ENCODE data around the gene IMMP2L. TPM values are rescaled to one million over a fixed set of nuclear protein-coding genes. Genes with fewer than 3 reads are reported as not detected.

Gene IMMP2L
- total RNA-seq, 3 donors from 2014 or later (not counting 1 experiment from before 2014, with no cell fraction given), result 6.9 to 9.2 (median 8.7) TPM

- ATAC-seq, result no peak
- Histone ChIP-seq H3K4me1 (ENCODE audit: control insufficient read depth, insufficient read depth, low read length) (no peaks in the 10 kb centered on the region), H3K9me3 (ENCODE audit: control insufficient read depth, insufficient read depth, low read length) (no peaks in the 10 kb centered on the region), H3K4me3 (ENCODE audit: low read length) (no peak overlapping the region), H3K27me3 (ENCODE audit: control insufficient read depth, insufficient read depth, low read length) (no peaks in the 10 kb centered on the region), H3K27ac (ENCODE audit: low read length) (no peak overlapping the region), H3K36me3 (ENCODE audit: control insufficient read depth, insufficient read depth, low read length) (no peaks in the 10 kb centered on the region)
- Mint-ChIP-seq H3K4me1 (no peaks in the 10 kb centered on the region), H3K36me3 (no peaks in the 10 kb centered on the region), H3K27me3 (ENCODE audit: low read depth in 2 of 2) (no peaks in the 10 kb centered on the region), H3K4me3 (no peak overlapping the region), H3K9me3 (peaks cover 3 to 5% of the 10 kb centered on the region in 2 donors), H3K27ac (no peak overlapping the region)
- intact Hi-C loops (cut with micrococcal nuclease), result no loop called here
- TF ChIP-seq CTCF (IDR thresholded peaks at IDR 0.05), result no peak
- DNase-seq, result no peak
- whole genome bisulfite sequencing (ENCODE audit: insufficient coverage), result 96% methylated on average over 5 of the region's 6 CpGs
Observed at GRCh38 chr7:111364413-111364812, 197.9 kb downstream of the IMMP2L start.

GRCh38 chr7:111363099-111363498, 199.2 kb downstream of the IMMP2L start:
- no peaks in the 10 kb centered on the region for H3K36me3 Mint-ChIP-seq
- Histone ChIP-seq H3K27me3 (ENCODE audit: control insufficient read depth, insufficient read depth, low read length) (no peaks in the 10 kb centered on the region), H3K4me3 (ENCODE audit: low read length) (no peak overlapping the region), H3K4me1 (ENCODE audit: control insufficient read depth, insufficient read depth, low read length) (no peaks in the 10 kb centered on the region), H3K9me3 (ENCODE audit: control insufficient read depth, insufficient read depth, low read length) (no peaks in the 10 kb centered on the region), H3K27ac (ENCODE audit: low read length) (no peak overlapping the region), H3K36me3 (ENCODE audit: control insufficient read depth, insufficient read depth, low read length) (no peaks in the 10 kb centered on the region)
- H3K9me3 Mint-ChIP-seq, result peaks cover 6% of the 10 kb centered on the region in 2 donors
- peaks cover 0 to 2% of the 10 kb centered on the region in 2 donors for H3K4me1 Mint-ChIP-seq
- no CpG with 5 or more reads among the region's 1 CpG for WGBS (ENCODE audit: insufficient coverage)
- ATAC-seq, result no peak
- TF ChIP-seq CTCF (IDR thresholded peaks at IDR 0.05), result no peak
- H3K27ac Mint-ChIP-seq, result no peak overlapping the region
- no peak overlapping the region for H3K4me3 Mint-ChIP-seq
- no peaks in the 10 kb centered on the region for H3K27me3 Mint-ChIP-seq (ENCODE audit: low read depth in 2 of 2)
- no peak for DNase-seq
- intact Hi-C loops (cut with micrococcal nuclease), result no loop called here

- TF ChIP-seq CTCF (IDR thresholded peaks at IDR 0.05), result no peak
- ATAC-seq, result no peak
Observed at GRCh38 chr7:111362506-111363054, 199.7 kb downstream of the IMMP2L start.

GRCh38 chr7:111358915-111359314, 203.4 kb downstream of the IMMP2L start:
- Histone ChIP-seq H3K36me3 (ENCODE audit: control insufficient read depth, insufficient read depth, low read length) (no peaks in the 10 kb centered on the region), H3K9me3 (ENCODE audit: control insufficient read depth, insufficient read depth, low read length) (no peaks in the 10 kb centered on the region), H3K4me1 (ENCODE audit: control insufficient read depth, insufficient read depth, low read length) (no peaks in the 10 kb centered on the region), H3K4me3 (ENCODE audit: low read length) (no peak overlapping the region), H3K27ac (ENCODE audit: low read length) (no peak overlapping the region), H3K27me3 (ENCODE audit: control insufficient read depth, insufficient read depth, low read length) (no peaks in the 10 kb centered on the region)
- Mint-ChIP-seq H3K27ac (no peak overlapping the region), H3K9me3 (peaks cover 4 to 8% of the 10 kb centered on the region in 2 donors), H3K36me3 (no peaks in the 10 kb centered on the region), H3K27me3 (ENCODE audit: low read depth in 2 of 2) (no peaks in the 10 kb centered on the region), H3K4me1 (peaks cover 0 to 6% of the 10 kb centered on the region in 2 donors), H3K4me3 (no peak overlapping the region)
- WGBS (ENCODE audit: insufficient coverage), result 91% methylated on average over 4 of the region's 4 CpGs
- DNase-seq (no peak), ATAC-seq (no peak)
- TF ChIP-seq CTCF (IDR thresholded peaks at IDR 0.05), result no peak
- intact Hi-C loops (cut with micrococcal nuclease), result no loop called here

More at GRCh38 chr7:111362506-111363054, 199.7 kb downstream of the IMMP2L start:
- Histone ChIP-seq H3K9me3 (ENCODE audit: control insufficient read depth, insufficient read depth, low read length) (no peaks in the 10 kb centered on the region), H3K27me3 (ENCODE audit: control insufficient read depth, insufficient read depth, low read length) (no peaks in the 10 kb centered on the region), H3K4me3 (ENCODE audit: low read length) (no peak overlapping the region), H3K36me3 (ENCODE audit: control insufficient read depth, insufficient read depth, low read length) (no peaks in the 10 kb centered on the region), H3K4me1 (ENCODE audit: control insufficient read depth, insufficient read depth, low read length) (no peaks in the 10 kb centered on the region), H3K27ac (ENCODE audit: low read length) (no peak overlapping the region)
- Mint-ChIP-seq H3K27ac (no peak overlapping the region), H3K4me3 (no peak overlapping the region), H3K36me3 (no peaks in the 10 kb centered on the region), H3K9me3 (peaks cover 7 to 8% of the 10 kb centered on the region in 2 donors), H3K4me1 (peaks cover 0 to 6% of the 10 kb centered on the region in 2 donors), H3K27me3 (ENCODE audit: low read depth in 2 of 2) (no peaks in the 10 kb centered on the region)
- intact Hi-C loops (cut with micrococcal nuclease), result no loop called here
- 87% methylated on average over 1 of the region's 2 CpGs for WGBS (ENCODE audit: insufficient coverage)
- DNase-seq, result no peak
